Fibroblast of skin of abdomen (primary cell): Measurements from ENCODE around the gene TM4SF20.
"Not testable (repeated sequence)": the region's sequence is repeated elsewhere in the genome, so short reads cannot be mapped to it uniquely, and the experiment has no call there.

Source experiments
- DNase-seq: peaks from one replicate; pipeline ENCODE4 v3.0.0-alpha.2; 2013

The TM4SF20 gene

DNA sequence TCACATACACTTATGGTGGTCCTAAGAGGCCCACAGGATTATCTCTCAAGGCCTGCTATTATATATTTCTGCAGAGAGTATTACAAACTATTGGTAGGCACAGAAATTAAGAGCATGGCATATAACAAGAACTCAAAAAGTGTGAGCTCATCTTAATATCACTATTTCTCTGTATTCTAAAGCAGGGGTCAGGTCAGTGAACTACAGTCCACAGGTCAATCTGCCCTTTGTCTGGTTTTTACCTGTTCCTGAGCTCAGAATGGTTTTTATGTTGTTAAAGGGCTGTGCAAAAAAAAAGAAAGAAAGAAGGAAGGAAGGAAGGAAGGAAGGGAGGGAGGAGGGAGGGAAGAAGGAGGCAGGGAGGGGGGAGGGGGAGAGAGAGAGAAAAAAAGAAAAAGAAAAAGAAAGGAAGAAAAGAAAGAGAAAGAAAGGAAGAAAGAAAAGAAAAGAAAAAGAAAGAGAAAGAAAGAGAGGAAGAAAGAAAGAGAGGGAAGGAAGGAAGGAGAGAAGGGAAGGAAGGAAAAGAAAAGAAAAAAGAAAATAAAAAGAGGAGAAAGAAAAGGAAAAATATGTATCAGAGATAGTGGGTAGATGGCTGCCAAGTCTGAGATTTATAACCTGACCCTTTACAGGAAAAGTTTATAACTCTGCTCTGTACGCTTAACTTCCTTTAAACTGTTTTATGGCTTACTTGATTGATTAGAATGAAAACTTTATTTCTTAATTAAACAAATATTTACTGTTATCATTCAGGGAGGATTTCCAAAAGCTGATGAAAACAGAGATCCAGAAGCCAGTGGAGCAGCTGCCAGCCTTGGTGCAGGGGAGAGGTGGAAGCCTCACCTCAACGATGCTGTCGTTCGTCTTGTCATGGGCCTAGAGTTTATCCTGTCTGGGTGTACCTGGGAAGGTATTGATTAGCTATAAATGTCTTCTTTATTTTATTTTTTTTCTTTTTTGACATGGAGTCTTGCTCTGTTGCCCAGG, 19.9 kb upstream of the TM4SF20 start:
- no peak for DNase-seq

DNA sequence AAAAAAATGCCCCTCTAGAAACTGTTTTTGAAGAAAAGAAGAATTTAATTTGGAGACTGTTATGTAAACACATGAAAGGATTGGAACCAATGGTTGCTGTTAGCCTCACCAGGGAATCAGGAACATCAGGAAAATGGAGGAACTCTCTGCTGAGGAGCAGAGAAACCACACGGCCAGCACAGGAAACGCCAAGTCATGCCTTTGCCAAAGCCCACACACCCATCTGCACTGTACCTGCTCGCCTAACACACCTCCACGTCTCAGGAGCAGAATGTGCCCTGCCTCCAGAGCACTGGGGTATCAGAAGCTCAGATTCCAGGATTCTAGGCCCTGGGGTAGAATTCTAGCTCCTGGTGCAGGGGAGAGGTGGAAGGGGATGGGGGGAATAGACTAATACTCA, 18.5 kb upstream of the TM4SF20 start:
- DNase-seq = no peak

DNA sequence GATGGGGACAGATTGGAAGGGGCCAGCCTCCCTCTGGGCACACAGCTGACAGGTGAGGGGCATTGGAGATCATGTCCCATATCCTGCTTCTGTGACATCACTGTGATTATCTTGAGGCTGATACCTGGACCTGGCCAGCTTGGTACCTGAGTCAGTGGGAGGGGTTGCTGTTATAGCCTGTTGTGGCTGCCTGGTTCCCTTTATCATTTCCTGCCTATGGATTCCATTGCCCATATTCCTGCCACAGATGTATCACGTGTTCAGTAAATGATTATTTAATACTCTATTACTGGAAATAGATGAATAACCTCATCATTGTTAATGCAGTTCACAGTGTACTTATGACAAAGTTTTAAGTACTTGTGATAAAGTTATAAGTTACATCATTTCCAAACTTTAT, 16.4 kb upstream of the TM4SF20 start:
- DNase-seq = no peak

GRCh38 chr2:227394401-227394800, 15.3 kb upstream of the TM4SF20 start:
- DNase-seq = no peak

- DNase-seq = no peak
Observed at GRCh38 chr2:227390468-227391256, 11.6 kb upstream of the TM4SF20 start.

GRCh38 chr2:227389661-227390060, 10.6 kb upstream of the TM4SF20 start:
- DNase-seq = no peak

DNA sequence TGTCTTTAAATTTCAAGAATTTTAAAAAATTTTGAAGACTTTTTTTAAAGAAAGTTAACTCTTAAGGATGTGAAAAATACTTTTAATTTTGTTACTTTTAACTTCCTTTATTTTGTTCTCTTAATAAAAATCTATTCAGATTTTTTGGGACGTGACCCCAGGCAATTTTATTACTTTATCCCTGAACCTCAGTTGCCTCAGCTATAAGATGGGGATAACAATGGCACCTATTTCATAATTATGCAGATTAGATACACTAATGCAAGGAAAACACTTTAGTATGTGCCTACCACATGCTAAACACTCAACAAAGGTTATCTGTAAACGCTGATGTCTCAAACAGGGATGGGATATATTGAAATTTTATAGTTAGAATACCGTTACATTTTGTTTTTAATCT, 10.1 kb upstream of the TM4SF20 start:
- no peak for DNase-seq

GRCh38 chr2:227388537-227389011, 9.5 kb upstream of the TM4SF20 start:
- DNase-seq = peak; percentile 85

DNA sequence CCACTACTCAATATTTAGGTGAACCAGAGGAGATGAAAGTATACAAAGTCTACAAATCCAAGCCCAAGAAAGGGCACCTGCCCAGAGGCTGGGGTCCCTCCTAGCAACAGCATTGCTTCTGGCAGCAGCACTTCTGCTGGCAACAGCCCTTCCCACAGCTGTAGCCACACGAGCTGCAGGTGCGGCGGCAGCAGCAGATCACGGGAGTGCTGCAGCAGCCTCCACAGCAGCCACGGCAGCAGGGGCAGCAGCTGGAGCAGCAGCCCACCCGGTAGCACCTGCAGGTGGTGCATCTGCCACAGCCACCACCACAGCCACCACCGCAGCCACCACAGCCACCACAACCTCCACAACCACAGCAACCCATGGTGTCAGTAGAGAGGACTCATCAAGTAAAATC, 8.5 kb upstream of the TM4SF20 start, which contains the start of gene SCYGR1:
Gene SCYGR1, minus strand, starts transcription at position 367 of the 400 bp plus-strand sequence. Its CDS starts 0 bp downstream, at position 367.
- not testable (repeated sequence) for DNase-seq

- no peak for DNase-seq
Observed at GRCh38 chr2:227386630-227387029, 7.5 kb upstream of the TM4SF20 start.

DNA sequence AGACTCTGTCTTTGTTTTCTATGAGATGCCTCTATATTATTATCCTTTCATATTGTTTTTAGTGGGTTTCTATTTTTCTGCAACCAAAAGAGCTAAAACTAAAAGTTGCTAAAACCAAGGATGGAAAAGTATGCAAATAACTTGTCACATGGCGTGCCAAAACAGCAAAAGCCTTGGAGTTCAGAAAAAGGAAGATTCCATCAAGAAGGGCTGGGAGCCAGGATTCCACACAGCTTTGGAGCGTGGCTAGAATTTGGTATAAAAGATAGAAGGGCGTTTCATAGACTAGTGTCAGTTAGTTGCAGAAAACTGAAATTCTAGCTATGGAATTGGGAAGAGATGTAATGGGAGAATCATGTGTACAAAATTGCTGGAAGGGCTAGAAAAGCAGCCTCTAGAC, 4.6 kb upstream of the TM4SF20 start:
- no peak for DNase-seq

- not testable (repeated sequence) for DNase-seq
Observed at GRCh38 chr2:227382241-227382835, 3.2 kb upstream of the TM4SF20 start.

DNA sequence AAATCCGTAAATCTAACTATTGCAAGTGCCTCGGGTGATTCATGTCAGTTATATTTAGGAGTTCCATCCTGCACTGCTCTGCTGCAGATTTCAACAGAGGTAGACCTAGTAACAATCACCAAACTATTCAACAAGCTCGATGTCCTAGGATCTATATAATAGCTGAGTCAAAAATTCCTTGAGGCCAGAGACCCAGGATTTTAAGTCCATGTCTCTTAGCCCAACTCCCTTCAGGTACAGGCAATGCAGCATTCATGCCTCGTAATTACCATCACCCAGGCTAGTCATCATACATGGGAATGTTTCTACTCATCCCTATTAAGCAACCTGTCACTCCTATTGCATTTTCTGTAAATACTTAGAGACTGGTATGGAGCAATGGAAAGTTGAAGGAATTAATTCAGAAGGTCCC, 729 bp downstream of the TM4SF20 start:
- peak; percentile 39 for DNase-seq

DNA sequence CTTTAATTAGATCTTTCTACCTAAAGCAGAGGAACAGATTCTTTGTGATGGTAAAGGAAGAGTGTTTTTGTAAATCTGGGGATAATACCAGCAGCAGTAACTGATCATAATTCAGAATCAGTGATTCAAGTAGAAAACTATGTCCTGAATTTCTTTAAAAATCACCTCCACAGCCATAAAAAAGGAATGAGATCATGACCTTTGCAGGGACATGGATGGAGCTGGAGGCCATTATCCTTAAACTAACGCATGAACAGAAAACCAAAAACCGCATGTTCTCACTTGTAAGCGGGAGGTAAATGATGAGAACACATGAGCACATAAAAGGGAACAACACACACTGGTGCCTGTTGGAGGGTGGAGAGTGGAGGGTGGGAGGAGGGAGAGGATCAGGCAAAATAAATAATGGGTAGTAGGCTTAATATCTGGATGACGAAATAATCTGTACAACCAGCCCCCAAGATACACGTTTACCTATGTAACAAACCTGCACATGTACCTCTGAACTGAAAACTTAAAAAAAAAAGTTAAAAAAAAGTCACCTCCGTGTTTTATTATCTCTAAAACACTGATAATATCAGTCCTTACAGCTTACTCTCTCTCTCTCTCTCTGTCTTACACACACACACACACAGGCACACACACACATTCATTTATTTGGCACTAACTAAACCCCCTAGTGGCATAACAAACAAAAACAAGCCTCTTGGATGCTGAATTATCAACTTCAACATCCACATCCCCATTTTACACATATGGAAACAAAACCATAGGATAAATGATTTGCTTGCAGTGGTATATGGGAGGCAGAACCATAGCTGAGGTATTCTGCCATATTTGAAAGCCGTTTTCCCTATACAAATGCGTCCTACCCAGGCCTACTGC, 1.4 kb downstream of the TM4SF20 start:
- DNase-seq = peak; percentile 16

- peak; percentile 17 for DNase-seq
Observed at GRCh38 chr2:227376656-227377396, 2.3 kb downstream of the TM4SF20 start.

DNA sequence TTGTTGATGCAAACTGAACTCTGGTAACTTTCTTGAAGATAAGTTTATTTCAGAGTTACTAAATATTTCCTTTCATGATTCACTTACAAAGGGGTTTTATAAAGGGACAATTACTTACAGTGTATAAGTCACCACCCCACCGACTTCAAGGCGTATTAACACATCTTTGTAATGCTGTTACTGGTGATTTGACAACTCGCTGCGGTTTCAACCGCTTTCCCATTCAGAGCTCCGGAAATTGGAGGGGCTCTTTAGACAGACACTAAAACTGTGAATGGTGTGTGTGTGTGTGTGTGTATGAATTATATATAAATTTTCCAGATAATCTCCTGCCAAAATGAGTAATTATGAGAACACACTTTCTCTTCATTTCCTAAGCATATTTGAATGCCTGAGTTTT, 4.9 kb downstream of the TM4SF20 start:
- DNase-seq = peak; percentile 58

DNA sequence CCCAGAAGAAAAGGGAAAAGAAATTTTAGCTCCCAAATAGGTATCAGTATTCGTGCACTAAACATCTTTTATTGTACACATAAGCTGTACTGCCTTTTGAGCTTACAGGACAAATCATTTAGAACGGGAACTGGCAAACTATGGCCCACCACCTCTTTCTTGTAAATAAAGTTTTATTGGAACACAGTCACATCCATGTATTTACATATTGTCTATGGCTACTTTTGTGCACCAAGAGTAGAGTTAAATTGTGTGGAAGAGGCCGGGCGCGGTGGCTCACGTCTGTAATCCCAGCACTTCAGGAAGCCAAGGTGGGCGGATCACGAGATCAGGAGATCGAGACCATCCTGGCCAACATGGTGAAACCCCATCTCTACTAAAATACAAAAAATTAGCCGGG, 5.7 kb downstream of the TM4SF20 start:
- DNase-seq = no peak

DNA sequence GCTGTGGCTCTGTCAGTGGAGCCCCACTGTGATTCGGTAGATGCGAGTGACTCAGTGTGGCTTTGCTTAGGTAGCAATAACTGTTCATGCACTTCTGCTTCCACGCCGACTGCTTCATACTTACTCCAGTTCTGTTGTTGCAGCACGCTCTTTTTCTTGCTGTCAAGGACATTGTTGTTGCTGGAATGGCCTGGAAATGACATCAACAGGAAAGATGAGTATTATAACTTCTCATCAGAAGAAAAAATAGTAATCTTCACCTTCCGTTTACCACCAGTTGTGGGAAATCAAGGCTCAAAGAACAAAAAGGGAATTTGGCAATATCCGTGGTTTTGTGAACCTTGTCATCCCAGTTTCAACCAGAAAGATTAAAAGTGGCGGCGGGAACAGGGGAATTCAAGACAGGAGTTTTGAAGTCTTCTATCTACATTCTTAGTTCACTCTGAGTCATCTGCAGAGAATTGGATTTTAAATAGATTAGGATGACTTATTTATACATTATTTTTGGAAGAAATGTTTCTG, 8.3 kb downstream of the TM4SF20 start:
- DNase-seq = peak; percentile 74

GRCh38 chr2:227370092-227370491, 9.0 kb downstream of the TM4SF20 start:
- DNase-seq = no peak

GRCh38 chr2:227368574-227368973, 10.5 kb downstream of the TM4SF20 start:
- no peak for DNase-seq

DNA sequence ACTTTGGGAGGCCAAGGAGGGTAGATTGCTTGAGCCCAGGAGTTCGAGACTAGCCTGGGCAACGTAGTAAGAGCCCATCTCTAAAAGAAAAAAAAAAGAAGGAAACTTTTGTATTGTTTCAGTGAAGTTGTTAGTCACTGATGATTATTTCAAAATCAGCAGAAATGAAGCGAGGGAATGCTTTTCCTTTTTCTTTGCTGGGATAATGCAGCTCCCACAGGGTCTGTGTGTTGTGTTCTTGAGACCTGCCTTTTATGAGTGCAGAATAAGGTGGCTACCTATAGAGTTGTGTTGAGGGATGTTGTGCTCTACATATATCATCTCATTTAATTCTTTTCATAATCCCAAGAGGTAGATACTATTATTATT, 11.7 kb downstream of the TM4SF20 start:
- DNase-seq = no peak
